Sciatic nerve (tissue), 2 donors: ENCODE results near the gene TROAP. TPM values are rescaled to one million over a fixed set of nuclear protein-coding genes. Genes with fewer than 3 reads are reported as not detected.
"Not testable (repeated sequence)": the region's sequence is repeated elsewhere in the genome, so short reads cannot be mapped to it uniquely, and the experiment has no call there.

Source experiments
- ATAC-seq: fragments of 200-7000 bp; cut with Tn5 transposase; one replicate; pipeline ENCODE4 v1.9.1; 2020; ENCODE audit warnings: mild to moderate bottlenecking, moderate library complexity
- DNase-seq: peaks from one replicate; pipeline ENCODE4 v3.0.0-alpha.2; 2020; ENCODE audit warnings: low spot score
- intact Hi-C: fragments of 100-400 bp; cut with DNase I; formaldehyde crosslinking; loops from one replicate; pipeline ENCODE4 v1.14.2; 2022
- total RNA-seq: library from RNA; stranded (reverse); fragmentation: NEBNext Ultra II Directional; extraction: Animal tissue kit (Norgen Biotek cat#: 25700); gene quantifications from one replicate; pipeline ENCODE4 v1.2.1, GENCODE V29; 2021
- donor health status: DM: no; HTN: no; CAD: no.
- donor health status: DM: no; HTN: no; CAD: no.

TROAP gene
- total RNA-seq = 0.58 TPM

- DNase-seq (peak; percentile 98), ATAC-seq (peak; percentile 100)
- intact Hi-C loops = no loop called here
Observed at GRCh38 chr12:49322708-49323523, at the start of gene TROAP. Gene TROAP (plus strand): TSS chr12:49323255. CDS start chr12:49323609, 354 bp downstream.

- no peak for DNase-seq
- ATAC-seq = no peak
- intact Hi-C loops = no loop called here
Observed at GRCh38 chr12:49273726-49274395, 49.2 kb upstream of the TROAP start.

- intact Hi-C loops = no loop called here
- DNase-seq (no peak), ATAC-seq (no peak)
Observed at GRCh38 chr12:49274396-49275069, 48.5 kb upstream of the TROAP start.

- DNase-seq = no peak
- intact Hi-C loops = no loop called here
- no peak for ATAC-seq
Observed at GRCh38 chr12:49276304-49277290, 46.5 kb upstream of the TROAP start.

GRCh38 chr12:49277466-49277865 is 45.6 kb upstream of the TROAP start:
- ATAC-seq (no peak), DNase-seq (no peak)
- intact Hi-C loops = no loop called here

GRCh38 chr12:49279706-49280159 is 43.3 kb upstream of the TROAP start:
- intact Hi-C loops = no loop called here
- no peak for ATAC-seq
- DNase-seq = no peak

- intact Hi-C loops, ATAC-seq, DNase-seq: not testable (repeated sequence)
Observed at GRCh38 chr12:49280545-49280944, 42.5 kb upstream of the TROAP start.

GRCh38 chr12:49282302-49282701 is 40.8 kb upstream of the TROAP start:
- no peak for ATAC-seq
- DNase-seq = no peak
- intact Hi-C loops = no loop called here

- intact Hi-C loops, DNase-seq, ATAC-seq: not testable (repeated sequence)
Observed at GRCh38 chr12:49282740-49283375, 40.2 kb upstream of the TROAP start.

- no peak for ATAC-seq
- DNase-seq = no peak
- intact Hi-C loops = no loop called here
Observed at GRCh38 chr12:49283541-49284429, 39.3 kb upstream of the TROAP start.

GRCh38 chr12:49284672-49285071 is 38.4 kb upstream of the TROAP start:
- ATAC-seq (no peak), DNase-seq (no peak)
- intact Hi-C loops = no loop called here

- ATAC-seq = no peak
- no peak for DNase-seq
- intact Hi-C loops = no loop called here
Observed at GRCh38 chr12:49287876-49288275, 35.2 kb upstream of the TROAP start.

- ATAC-seq = peak; percentile 70
- intact Hi-C loops = no loop called here
Observed at GRCh38 chr12:49288412-49288853, 34.6 kb upstream of the TROAP start.

GRCh38 chr12:49288922-49289555 is 34.0 kb upstream of the TROAP start:
- ATAC-seq (no peak), DNase-seq (no peak)
- intact Hi-C loops = no loop called here

More at GRCh38 chr12:49288412-49288853, 34.6 kb upstream of the TROAP start:
- peak; percentile 77 for DNase-seq

- ATAC-seq = no peak
- no peak for DNase-seq
- intact Hi-C loops = no loop called here
Observed at GRCh38 chr12:49292729-49293055, 30.4 kb upstream of the TROAP start.

- intact Hi-C loops = no loop called here
Observed at GRCh38 chr12:49293056-49293956, 29.7 kb upstream of the TROAP start.

More at GRCh38 chr12:49293056-49293956, 29.7 kb upstream of the TROAP start:
- DNase-seq = no peak
- peak; percentile 56 for ATAC-seq
